Activated CD4-positive, alpha-beta T cell treated with anti-CD3 and anti-CD28 coated beads, Interleukin-2, Interleukin-6, amounts not matched to agents 100 ng/mL and 50 ng/mL, durations not matched to agents 16 hours and 8 hours (primary cell): ENCODE results near the gene DOK4.
A peak's percentile ranks its signal among the peaks of the same experiment; 100 is the strongest.
"Not testable (repeated sequence)": the region's sequence is repeated elsewhere in the genome, so short reads cannot be mapped to it uniquely, and the experiment has no call there.

Source experiments
- DNase-seq: peaks from one replicate; pipeline ENCODE4 v3.0.0-alpha.2; 2020

DOK4 gene

DNA sequence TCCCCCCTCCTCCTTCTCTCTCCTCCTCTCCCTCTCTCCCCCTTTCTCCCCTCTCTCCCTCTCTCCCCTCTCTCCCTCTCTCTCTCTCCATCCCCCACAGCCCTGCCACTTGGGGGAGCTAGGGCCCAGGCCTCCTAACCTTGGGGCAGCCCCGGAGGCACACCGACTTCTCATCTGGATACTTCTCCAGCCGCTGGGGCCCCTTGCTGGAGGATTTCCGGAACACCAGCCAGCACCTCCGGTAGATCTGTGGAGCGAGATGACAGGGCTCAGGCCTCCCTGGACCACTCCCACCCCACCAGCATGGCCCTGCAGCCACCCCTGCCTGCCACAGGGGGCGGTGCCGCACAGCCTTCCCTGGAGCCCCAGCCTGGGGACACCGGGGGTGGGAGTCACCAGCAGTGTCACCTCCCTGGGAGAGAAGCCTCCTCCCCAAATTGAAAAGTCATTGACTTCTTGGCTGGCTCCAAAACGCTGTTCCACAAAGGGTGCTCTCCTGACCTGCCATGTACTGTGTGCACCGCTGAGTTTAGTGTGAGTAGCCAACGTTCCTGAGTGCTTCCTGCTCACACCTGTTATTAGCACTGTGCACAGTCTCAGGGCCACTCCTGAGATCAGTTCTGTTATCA, 10.5 kb downstream of the DOK4 start:
- DNase-seq, result peak; percentile 94

DNA sequence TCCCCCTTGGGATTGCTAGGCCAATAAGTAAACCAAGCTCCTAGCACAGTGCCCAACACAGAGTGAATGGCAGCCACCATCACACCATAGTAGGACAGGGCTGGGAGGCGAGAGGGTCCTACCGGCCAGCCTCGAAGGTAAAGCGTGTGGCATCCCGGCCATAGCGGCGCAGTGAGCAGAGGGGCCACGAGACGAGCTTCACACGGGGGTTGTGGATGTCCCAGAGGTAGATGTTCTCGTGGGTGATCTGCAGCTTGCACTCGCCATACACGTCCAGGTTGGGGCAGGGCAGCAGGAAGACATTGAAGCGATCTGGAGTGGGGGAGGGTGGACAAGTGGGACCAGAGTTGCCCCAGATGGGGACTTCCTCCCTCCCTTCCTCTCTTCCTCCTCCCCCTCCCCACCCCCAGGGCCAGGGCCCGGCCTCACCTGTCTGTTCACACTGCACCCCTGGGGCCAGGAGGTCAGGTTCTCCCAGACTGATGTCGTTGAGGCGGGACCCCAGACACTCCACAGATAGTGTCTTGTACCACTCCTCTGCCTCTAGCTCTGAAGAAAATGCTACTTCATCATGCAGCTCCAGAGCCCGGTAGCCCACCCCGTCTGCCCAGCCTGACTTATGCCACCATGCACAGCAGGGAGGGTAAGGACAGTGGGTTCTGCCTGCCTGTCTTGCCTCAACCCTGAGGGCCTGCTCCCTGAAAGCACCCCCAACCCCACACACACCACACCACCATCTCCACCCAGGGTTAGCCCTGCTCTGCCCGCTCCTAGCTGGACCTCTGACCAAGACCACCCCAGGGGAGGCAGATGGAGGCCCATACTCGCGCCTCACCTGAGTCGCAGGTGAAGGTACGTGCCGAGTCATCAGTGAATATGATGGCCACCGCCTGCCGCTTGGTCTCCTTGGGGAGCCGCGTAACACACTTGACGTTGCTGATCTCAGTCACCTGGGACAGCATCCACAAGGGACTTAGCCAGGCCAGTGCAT, 11.3 kb downstream of the DOK4 start:
- no peak for DNase-seq

DNA sequence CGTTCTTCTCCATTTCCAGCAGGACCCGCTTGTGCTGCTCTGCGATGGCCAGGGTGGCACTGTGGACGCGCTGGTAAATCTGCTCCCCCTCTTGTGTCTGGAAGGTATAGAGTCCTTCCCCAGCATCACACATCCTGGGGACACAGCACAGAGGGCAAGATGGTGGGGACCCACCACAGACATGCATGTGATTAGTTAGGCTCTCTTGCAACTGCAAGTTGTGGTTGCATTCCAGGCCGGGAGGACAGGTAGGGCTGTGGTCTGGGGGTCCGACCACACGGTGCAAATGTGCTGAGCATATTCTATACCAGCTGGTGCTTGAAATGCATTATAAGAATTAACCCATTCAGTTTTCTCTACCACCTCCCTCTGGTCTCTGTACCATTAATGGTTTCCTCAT, 12.4 kb downstream of the DOK4 start:
- no peak for DNase-seq

DNA sequence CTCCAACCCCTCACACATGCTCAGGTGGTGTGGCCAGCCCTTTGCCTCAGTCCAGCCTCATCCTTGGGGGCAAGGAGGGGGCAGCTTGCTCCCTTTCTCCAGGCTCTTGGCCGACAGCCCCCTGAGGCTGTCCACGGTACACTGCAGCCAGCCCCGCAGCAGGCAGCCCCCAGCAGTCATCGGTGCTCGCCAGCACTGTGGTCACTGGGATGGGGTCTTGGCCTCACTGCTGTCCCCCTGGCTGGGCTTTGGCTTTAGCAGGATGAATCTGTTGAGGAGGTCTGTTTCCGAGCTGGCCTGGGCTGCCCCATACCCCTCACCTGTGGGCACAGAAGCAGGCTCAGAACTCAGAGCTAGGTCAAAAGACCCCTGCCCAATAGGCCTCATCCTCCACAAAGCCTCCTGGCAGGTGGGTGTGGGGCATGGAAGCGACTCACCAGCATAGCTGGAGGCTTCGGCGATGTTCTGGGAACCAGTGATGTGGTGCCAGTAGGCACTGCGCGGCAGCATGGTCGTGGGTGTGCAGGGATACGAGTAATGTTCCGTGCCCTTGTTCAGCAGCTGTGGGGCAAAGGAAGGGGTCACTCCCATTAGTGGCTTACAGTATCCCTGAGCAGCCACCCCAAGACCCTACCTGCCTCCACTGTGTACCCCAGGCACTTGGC, 13.0 kb downstream of the DOK4 start:
- no peak for DNase-seq

DNA sequence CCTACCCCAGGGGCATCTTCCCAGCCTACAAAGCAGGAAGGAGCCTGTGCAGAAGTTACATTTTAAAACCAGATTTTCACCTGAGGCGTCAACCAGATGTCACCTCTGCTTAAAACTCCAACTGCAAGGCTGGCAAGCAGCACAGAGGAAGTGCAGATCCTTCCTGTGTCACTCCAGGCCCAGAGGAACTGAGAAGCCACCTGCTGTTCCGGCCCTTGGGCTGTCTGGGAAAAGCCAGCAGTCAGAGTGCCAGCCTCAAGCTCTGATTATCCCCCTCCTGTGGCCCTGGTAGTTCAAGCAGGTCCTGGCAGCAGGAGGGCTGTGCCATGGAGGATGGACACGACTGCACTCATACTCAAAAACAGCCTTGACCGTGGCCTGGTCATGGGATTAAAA, 13.6 kb downstream of the DOK4 start:
- DNase-seq, result no peak

DNA sequence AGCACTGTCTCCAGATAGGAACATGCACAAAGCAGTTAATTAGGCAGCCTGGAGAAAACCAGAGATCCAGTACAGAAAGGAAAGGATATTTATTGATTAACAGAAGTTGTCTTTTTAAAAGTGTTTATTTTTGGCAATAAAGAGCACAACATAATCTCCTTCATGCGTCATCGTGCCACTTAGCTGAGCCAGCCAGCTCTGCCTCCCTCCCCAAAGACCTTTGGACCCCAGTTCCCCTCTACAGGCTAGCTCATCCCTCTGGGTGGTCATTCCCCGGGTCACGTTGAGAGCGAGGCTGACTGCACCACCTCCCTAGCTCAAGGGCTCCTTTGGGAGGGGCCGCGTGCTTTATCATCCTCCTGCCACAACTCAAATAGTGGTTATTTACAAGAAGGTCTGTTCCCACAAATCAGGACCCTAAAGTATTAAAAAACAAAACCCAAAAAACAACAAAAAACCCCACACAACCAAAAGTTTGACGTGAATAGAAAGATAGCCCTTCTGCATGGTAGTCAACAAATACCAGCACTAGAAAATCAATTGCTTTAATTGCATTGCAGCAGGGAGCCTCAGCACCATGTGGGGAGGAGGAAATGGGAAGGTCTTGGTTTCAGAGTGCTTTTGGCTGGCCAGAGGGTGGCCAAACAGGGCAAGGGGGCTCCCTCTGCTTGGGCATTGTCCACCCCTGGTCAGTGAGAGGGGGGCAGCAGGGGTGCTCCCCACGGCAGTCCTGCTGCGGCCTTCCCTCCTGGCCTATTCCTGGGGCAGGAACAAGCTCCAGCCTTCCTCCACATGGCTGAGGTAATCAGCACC, 14.2 kb downstream of the DOK4 start:
- no peak for DNase-seq

DNA sequence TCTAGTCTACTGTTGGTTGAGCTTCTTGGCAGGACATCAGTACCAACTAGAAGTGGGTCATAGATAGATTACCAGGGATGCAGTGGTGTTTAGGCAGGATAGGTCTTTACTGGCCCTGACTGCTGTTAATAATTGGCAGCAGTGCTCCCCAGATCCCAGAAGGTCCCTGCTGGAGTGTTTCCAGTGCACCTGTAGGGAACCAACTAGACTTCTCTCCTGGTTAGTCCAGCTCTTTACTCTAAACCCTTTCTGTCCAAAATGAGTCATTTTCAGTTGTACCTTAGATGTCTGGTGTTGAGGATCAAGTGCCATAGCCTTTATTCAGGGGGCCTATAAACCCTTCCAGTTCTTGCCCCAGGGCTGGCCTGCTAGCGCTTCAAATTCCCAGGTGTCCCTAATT, 15.1 kb downstream of the DOK4 start:
- no peak for DNase-seq

DNA sequence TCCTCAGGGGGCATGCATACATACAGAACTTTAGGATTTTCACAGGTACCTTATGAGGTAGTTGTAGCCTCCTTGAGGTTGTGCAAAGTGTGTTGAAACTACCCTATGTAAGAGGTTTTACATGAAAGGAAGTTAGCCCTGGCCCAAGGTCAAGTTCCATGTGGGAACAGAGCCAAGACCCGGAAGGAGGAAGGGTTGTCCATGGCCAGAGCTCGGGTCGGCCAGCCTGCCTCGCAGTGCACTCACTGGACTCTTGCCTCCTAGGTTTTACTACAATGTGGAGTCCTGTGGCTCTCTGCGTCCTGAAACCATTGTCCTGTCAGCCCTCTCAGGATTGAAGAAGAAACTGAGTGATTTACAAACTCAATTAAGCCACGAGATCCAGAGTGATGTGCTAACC, 15.6 kb downstream of the DOK4 start:
- no peak for DNase-seq

DNA sequence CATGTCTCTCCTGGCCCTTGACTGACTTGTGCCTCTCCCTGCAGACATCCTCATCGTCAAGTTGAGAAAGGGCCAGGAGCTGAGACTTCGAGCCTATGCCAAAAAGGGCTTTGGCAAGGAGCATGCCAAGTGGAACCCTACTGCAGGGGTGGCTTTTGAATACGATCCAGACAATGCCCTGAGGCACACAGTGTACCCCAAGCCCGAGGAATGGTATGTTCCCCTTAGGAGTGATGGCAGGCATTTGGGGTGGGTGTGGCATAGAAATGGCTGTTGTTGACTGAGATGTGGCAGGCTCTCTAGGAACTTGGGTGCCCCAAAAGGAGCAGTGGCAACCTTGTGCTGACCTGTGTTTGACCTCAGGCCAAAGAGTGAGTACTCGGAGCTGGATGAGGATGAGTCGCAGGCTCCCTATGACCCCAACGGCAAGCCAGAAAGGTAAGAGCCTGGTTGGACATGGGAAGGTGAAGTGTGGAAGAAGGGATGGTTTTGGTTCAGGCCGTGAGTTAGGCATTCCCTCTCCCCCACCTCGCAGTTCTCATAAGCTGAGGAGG, 16.3 kb downstream of the DOK4 start:
- DNase-seq, result no peak

DNA sequence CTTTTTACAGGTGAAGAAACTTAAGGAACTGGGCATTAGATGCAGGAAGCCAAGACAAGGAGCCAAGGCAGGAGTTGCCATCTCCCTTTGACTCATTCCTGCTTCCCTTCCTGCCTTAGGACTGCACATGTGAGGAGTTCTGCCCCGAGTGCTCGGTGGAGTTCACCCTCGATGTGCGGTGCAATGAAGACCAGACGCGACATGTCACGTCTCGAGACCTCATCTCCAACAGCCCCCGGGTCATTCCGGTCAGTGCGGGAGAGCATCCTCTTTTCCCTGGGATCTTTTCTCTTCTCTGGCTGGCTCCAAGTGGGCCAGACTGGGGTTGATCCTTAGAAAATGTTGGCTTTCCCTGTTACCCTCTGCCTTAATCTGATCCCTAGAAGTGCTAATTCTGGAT, 17.2 kb downstream of the DOK4 start:
- no peak for DNase-seq

DNA sequence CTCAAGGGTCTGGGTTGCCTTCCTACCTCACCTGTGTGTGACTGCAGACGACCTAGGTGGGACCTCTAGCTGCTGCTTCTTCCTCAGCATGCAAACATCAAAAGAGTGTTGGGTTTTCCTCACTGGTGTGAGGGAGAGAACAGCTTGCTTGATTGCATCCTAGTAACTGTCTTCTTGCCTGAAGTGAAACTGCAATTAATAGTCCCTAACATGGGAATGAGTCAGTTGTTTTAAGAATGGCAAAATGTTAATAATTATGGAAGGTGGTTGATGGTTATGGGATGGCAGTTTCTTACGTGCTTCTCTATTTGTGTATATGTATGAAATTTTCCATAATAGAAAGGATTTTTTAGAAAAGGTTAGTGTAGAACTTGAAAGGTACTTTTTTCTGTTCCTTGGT, 17.9 kb downstream of the DOK4 start:
- DNase-seq, result no peak

DNA sequence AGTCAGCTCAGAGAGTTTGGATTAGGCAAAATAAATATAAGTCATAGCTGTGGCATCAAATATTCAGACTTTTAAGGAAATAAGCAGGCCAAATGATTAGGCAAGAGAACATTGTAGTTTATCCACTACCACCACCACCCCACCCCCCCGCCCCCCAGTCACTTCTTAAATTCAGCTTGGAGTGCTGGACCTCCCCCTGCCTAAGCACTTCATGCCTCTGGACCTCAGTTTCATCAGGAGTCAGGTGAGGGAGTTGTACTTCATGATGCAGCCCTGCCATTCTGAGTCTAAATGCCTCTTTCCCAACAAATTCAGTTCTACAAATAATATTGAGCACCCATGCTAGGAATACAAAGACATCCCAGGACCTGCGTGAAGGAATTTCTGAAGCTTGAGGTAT, 21.8 kb downstream of the DOK4 start:
- no peak for DNase-seq

DNA sequence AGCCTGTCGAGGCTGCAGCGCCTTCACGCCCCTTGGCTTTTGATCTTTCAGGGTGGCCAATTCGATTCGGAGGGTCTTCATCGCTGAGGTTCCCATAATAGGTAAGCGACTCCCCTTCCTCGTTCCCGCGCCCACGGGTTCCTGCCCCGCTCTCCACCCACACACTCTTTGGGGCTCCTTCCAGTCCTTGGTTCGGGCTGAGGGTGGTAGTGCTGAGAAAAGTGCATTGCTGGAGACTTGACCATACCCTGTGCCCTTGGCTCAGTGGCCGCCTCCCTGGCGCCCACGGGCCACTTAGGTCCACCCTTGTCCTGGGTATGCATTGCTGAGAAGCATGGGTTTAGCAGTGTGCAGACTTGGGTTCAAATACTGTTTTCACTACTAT, 23.3 kb downstream of the DOK4 start:
- no peak for DNase-seq

DNA sequence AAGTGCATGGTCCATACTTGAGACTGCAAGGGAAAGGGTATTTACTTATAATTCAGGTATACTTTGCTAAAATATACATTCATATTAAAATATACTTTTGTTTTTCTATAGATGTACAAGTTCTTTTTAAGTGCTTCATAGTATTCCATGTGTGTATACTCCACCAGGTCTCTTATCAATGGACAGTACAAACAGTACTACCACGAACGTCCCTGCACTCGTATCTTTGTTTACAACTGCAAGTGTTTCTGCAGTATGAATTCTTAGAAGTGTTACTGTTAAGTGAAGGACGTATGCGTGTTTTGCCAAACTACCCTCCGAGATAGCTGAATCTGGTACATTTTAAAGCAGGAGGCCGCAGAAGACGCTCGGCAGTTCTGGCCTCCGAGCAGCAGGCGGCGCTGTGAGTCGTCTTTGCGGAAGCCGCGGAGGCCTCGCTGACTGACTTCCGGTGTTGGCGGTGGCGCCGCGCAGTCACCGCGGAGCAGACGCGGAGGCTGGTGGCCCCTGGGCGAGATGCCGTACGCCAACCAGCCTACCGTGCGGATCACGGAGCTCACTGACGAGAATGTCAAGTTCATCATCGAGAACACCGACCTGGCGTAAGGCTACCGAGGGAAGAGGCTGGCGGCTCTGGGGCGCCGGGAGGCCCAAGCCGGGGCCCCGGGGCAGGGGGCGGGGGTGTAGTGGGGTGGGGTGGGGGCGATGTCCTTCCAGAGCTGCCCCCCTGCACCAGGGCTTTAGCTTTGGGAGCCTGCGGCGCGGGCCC, 23.9 kb downstream of the DOK4 start, which contains the start of gene POLR2C:
POLR2C (plus strand) TSS at position 471 of the 769 bp plus-strand sequence; CDS start at position 517, 46 bp downstream.
- peak; percentile 95 for DNase-seq

DNA sequence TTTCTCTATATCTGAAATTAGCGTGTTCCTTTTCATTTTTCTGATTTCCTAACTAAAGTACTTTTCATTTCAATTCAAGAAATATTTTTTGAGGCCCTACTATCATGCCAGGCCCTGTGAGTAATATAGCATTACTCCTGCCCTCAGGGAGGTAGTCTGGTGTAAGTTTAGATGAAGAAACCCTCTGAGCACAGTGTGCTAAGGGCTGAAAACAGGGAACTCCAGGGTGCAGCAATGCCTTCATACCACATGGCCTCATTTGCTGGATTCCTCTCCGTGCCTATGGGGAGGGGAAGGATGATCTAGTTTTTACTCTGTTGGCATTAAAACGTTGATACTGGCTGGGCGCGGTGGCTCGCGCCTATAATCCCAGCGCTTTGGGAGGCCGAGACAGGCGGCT, 34.3 kb downstream of the DOK4 start:
- no peak for DNase-seq

DNA sequence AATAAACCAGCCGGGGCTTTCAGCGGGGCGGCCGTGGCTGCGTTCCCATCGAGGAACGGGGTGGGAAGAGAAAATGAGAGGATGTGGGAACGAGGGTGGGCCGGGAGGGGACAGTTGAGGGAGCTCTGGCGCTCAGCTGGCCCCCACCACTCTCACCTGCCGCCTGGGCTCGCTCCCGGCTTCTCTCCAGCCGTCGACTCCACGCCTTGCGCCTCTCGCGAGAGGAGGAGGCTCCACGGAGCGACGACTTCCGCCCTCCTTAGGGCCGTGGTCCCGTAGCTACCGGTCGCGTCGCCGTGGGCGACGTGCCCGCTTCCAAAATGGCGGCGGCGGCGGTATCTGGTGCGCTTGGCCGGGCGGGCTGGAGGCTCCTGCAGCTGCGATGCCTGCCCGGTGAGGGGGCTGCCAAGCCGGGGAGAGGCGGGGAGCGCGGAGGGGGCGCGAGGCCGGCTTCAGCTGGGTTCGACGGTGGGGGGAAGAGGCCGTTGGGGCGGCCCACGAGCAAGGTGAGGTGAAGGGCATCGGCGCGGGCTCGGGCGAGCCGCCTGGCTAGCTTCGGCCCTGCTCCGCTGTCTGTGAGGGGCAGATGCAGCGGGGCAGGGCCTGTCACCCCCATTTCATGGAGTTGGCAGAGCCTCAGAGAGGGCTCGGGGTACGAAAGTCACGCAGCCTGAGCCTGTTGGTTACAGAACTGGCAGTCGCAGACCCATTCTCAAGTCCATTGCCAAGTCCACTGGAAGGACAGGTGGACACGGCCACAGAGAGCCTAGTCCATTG, 38.9 kb downstream of the DOK4 start, which contains the start of the genes CIAPIN1 and COQ9:
CIAPIN1 (minus strand) TSS at position 200 of the 777 bp plus-strand sequence. CDS start 6,457 bp downstream, outside the sequence.
COQ9 (plus strand) TSS at position 294 of the 777 bp plus-strand sequence; CDS start at position 321, 27 bp downstream.
- peak; percentile 96 for DNase-seq

DNA sequence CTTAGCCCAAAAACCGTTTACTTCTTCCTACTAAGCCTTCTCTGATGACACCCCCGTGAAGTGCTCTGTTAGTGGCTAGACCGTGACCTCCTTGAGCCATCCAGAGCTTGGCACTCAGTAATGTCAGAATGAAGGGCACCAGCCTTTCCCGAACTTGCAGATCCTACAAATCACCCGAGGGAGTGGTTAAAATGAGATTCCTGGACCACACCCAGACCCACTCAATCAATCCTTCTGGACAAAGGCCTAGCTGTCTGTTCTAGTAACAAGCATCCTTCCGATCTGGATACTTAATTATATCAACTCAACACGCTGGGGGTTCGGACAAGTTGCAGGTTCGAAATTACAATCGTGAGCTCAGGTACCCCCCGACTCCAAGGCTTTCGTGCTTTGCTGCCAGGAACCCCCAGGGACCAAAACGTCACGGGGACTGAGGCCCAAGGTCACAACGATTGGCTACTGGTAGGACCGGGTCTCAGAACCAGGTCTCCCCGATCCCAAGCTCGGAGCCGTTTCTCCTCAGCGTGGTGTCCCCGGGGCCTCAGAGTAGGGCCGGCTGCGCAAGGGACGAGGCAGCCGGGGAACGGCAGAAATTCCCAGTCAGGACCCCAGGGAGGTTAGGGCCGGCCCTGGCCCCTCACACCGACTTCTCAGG, 39.6 kb downstream of the DOK4 start:
- DNase-seq, result peak; percentile 34

DNA sequence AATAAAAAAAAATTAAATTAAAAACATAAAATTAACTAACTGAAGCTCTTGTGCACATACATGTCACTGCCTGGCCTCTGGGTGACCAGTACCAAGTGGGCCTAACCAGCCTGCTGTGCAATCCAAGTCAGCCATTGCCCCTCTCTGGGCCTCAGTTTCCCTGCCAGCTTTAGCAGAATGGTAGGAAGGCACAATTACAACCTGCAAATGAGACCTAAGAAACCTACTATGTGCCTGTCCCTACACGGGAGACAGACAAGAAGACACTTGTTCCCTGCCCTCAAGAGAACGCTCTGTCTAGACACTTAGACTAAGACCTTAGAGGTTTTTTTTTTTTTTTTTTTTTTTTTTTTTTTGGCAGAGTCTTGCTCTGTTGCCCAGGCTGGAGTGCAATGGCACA, 40.8 kb downstream of the DOK4 start:
- DNase-seq, result no peak

DNA sequence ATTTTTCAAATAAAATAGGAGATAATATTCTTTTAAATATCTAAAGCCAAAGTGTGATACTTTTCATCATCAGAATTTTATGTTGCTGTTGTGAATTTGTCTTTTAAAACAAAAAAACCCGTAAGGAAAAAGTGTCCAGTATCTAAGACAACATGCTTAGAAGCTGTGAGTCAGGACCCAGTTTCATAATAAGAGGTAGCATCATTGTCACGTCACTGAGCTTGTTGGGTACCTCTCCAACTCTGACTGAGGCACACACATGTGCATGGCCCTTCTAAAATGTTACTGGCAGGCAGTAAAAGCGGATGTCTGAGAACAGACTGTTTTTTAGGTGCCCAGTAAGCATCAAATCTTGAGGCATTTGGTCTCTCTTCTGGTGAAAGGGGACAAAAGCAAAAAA, 41.6 kb downstream of the DOK4 start:
- DNase-seq, result no peak

DNA sequence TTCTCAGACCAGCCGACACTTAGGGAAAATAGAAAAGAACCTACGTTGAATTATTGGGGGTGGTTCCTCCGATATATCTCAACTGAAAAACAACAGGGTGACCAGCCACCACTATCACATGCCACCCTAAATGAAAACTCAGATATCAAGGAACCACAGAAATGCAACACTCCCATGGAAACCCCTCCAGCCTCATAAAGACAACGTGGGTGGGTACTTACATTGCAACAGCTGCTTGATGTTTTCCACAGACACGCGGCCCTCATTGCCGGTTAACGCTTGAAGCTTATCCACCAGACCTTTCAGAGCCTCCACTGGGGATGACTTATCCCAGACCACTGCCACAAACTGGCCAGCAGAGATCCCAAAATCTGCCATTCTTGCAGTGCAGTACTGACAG, 45.7 kb downstream of the DOK4 start:
- not testable (repeated sequence) for DNase-seq
